WTC11 (cell line): Measurements from ENCODE around the gene CTTNBP2.

Experiments used
- ESRRA ChIP-seq: sonication (generic); formaldehyde crosslinking; IDR thresholded peaks from 2 replicates; pipeline ENCODE4 v1.8.1; 2022; ENCODE audit warnings: mild to moderate bottlenecking, missing genetic modification reagents, borderline replicate concordance
- ZNF263 ChIP-seq: sonication (generic); formaldehyde crosslinking; IDR thresholded peaks from 2 replicates; pipeline ENCODE4 v1.8.1; 2022; ENCODE audit warnings: low read depth, mild to moderate bottlenecking, moderate library complexity, missing genetic modification reagents

- TF ChIP-seq ESRRA (CRISPR knock-in tag): no peak
- no peak for TF ChIP-seq ZNF263 (CRISPR knock-in tag)
Observed at GRCh38 chr7:117857718-117858117, 15.5 kb downstream of the CTTNBP2 start.
